Ovary (tissue), 3 donors: ENCODE results near the gene PPM1M.

ENCODE experiments used
- CTCF ChIP-seq, 3 donors: fragments of 450-650 bp in 2 of 3; fragments of 200-600 bp in 1 of 3; IDR thresholded peaks; one replicate each; pipeline versions ENCODE4 v1.5.1 to v1.8.0; 2016 to 2022; ENCODE audit warnings: antibody characterized with exemption in 3 of 3, mild to moderate bottlenecking in 1 of 3
- POLR2A ChIP-seq: fragments of 450-650 bp; IDR thresholded peaks from one replicate; pipeline ENCODE4 v1.6.1; 2017; ENCODE audit warnings: antibody characterized with exemption, mild to moderate bottlenecking, moderate library complexity
- donor health status: DM: no; HTN: no; CAD: no.

- no peak for TF ChIP-seq CTCF (IDR thresholded peaks at IDR 0.05)
- TF ChIP-seq POLR2A = no peak
These were observed 13.9 kb downstream of the PPM1M start for GRCh38 chr3:52259448-52259847.
